Cardiac fibroblast (primary cell): Measurements from ENCODE around the gene SETBP1.

Source experiments
- DNase-seq, 2 donors: peaks; one replicate each; pipeline versions ENCODE4 v3.0.0 to v3.0.0-alpha.2; 2010; ENCODE audit warnings: low read depth in 2 of 2
- H3K4me3 ChIP-seq, 2 donors: replicated peaks in 1 of 2; 1 replicate in 1 of 2; 2 replicates in 1 of 2; pipeline ENCODE4 v1.5.1; 2011; ENCODE audit warnings: low read depth in 2 of 2, low read length in 2 of 2, mild to moderate bottlenecking in 2 of 2, moderate library complexity in 1 of 2
- CTCF ChIP-seq: IDR thresholded peaks from one replicate; pipeline ENCODE4 v1.5.1; 2011; ENCODE audit warnings: low read depth, mild to moderate bottlenecking, low read length, inconsistent platforms

Gene SETBP1

GRCh38 chr18:44842588-44843412, 162.1 kb downstream of the SETBP1 start:
- DNase-seq, result no peak
- no peak for TF ChIP-seq CTCF
- H3K4me3 ChIP-seq, result no peak overlapping the region

GRCh38 chr18:44844486-44844885, 163.8 kb downstream of the SETBP1 start:
- DNase-seq, result no peak
- H3K4me3 ChIP-seq, result no peak overlapping the region
- TF ChIP-seq CTCF, result no peak

- no peak for TF ChIP-seq CTCF
- no peak overlapping the region for H3K4me3 ChIP-seq
- DNase-seq, result no peak
Measured at GRCh38 chr18:44846450-44846849, 165.8 kb downstream of the SETBP1 start.

- TF ChIP-seq CTCF, result no peak
- peak in 1 of 2 donors; percentile 26 for DNase-seq
- no peak overlapping the region for H3K4me3 ChIP-seq
Measured at GRCh38 chr18:44848644-44849335, 168.1 kb downstream of the SETBP1 start.

- no peak overlapping the region for H3K4me3 ChIP-seq
- no peak for DNase-seq
- no peak for TF ChIP-seq CTCF
Measured at GRCh38 chr18:44849361-44849760, 168.7 kb downstream of the SETBP1 start.

- H3K4me3 ChIP-seq, result no peak overlapping the region
- DNase-seq, result no peak
- TF ChIP-seq CTCF, result no peak
Measured at GRCh38 chr18:44850001-44850400, 169.3 kb downstream of the SETBP1 start.
